ENCODE results near the gene BDNF. TPM values are rescaled to one million over a fixed set of nuclear protein-coding genes. Genes with fewer than 3 reads are reported as not detected.

The BDNF gene
- total RNA-seq, 1 donor from 2014 or later: 4.5 TPM

- no peak for DNase-seq (ENCODE audit: low read depth)
These were observed 73.2 kb downstream of the BDNF start for GRCh38 chr11:27626938-27627586.

- no peak for DNase-seq (ENCODE audit: low read depth)
These were observed 73.9 kb downstream of the BDNF start for GRCh38 chr11:27626269-27626937.

GRCh38 chr11:27625347-27625912, 74.8 kb downstream of the BDNF start:
- no peak for DNase-seq (ENCODE audit: low read depth)

- no peak for DNase-seq (ENCODE audit: low read depth)
These were observed 76.2 kb downstream of the BDNF start for GRCh38 chr11:27623945-27624523.

GRCh38 chr11:27622541-27623300, 77.5 kb downstream of the BDNF start:
- no peak for DNase-seq (ENCODE audit: low read depth)

GRCh38 chr11:27621405-27622161, 78.7 kb downstream of the BDNF start:
- DNase-seq (ENCODE audit: low read depth): peak; percentile 84

GRCh38 chr11:27619763-27620335, 80.4 kb downstream of the BDNF start:
- DNase-seq (ENCODE audit: low read depth): peak; percentile 67

- DNase-seq (ENCODE audit: low read depth): no peak
These were observed 81.1 kb downstream of the BDNF start for GRCh38 chr11:27619039-27619574.

- DNase-seq (ENCODE audit: low read depth): peak; percentile 68
These were observed 81.9 kb downstream of the BDNF start for GRCh38 chr11:27618281-27618915.

- no peak for DNase-seq (ENCODE audit: low read depth)
These were observed 83.5 kb downstream of the BDNF start for GRCh38 chr11:27616711-27617110.

GRCh38 chr11:27615833-27616232, 84.4 kb downstream of the BDNF start:
- DNase-seq (ENCODE audit: low read depth): no peak

- no peak for DNase-seq (ENCODE audit: low read depth)
These were observed 86.2 kb downstream of the BDNF start for GRCh38 chr11:27614092-27614491.

GRCh38 chr11:27612932-27613880, 87.0 kb downstream of the BDNF start:
- no peak for DNase-seq (ENCODE audit: low read depth)

- no peak for DNase-seq (ENCODE audit: low read depth)
These were observed 88.3 kb downstream of the BDNF start for GRCh38 chr11:27611947-27612455.

- no peak for DNase-seq (ENCODE audit: low read depth)
These were observed 88.9 kb downstream of the BDNF start for GRCh38 chr11:27611390-27611789.

- no peak for DNase-seq (ENCODE audit: low read depth)
These were observed 89.3 kb downstream of the BDNF start for GRCh38 chr11:27610946-27611345.

- no peak for DNase-seq (ENCODE audit: low read depth)
These were observed 90.0 kb downstream of the BDNF start for GRCh38 chr11:27610280-27610679.

- DNase-seq (ENCODE audit: low read depth): no peak
These were observed 91.3 kb downstream of the BDNF start for GRCh38 chr11:27608951-27609350.
